Eye (tissue), 1 donor: ENCODE data around the gene NEUROD6.

Experiments
- DNase-seq: peaks from one replicate; pipeline ENCODE4 v3.0.0-alpha.2; 2015

Gene NEUROD6

DNA sequence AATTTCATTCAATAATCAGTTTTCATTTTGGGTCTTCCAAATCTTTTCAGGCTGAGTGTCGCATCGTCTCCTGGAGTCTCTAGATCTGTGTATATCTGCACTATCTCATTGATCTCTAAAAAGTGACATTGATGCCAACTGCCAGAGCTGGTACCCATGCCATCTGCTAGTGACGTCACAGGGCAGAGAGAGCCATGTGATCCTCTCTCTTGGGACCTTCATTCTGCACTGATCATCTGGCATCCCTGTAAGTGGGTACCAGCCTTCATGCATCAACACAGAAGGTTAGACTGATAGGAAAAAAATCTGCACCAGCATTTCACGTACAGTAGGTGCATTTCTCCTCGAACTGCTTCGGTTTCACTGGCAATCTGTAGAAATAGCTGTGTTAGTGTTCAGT lies at the start of gene NEUROD6:
Gene NEUROD6 (minus strand): TSS at position 124 of the 400 bp plus-strand sequence. CDS start 1,458 bp downstream, outside the sequence.
- no peak for DNase-seq

DNA sequence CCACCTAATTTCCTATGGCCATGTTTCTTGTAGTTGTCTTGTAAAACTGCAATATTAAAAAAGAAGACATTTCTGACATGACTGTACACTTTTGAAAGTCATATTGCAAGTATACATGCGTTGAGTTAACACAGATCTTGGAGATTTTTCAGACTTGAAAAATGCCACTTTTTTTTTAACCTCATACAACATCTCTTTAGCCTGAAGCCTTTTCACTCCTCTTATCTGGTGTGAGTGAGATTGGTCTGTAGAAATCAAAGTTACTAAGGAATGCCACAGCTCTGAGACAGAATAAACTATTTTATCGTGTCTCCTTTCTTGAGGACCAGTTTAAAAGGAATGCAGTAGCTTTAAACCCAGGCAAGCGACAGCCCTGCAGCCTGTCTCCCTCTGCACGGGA lies 43.9 kb upstream of the NEUROD6 start:
- no peak for DNase-seq

GRCh38 chr7:31382722-31383121 lies 42.2 kb upstream of the NEUROD6 start:
- DNase-seq = no peak

DNA sequence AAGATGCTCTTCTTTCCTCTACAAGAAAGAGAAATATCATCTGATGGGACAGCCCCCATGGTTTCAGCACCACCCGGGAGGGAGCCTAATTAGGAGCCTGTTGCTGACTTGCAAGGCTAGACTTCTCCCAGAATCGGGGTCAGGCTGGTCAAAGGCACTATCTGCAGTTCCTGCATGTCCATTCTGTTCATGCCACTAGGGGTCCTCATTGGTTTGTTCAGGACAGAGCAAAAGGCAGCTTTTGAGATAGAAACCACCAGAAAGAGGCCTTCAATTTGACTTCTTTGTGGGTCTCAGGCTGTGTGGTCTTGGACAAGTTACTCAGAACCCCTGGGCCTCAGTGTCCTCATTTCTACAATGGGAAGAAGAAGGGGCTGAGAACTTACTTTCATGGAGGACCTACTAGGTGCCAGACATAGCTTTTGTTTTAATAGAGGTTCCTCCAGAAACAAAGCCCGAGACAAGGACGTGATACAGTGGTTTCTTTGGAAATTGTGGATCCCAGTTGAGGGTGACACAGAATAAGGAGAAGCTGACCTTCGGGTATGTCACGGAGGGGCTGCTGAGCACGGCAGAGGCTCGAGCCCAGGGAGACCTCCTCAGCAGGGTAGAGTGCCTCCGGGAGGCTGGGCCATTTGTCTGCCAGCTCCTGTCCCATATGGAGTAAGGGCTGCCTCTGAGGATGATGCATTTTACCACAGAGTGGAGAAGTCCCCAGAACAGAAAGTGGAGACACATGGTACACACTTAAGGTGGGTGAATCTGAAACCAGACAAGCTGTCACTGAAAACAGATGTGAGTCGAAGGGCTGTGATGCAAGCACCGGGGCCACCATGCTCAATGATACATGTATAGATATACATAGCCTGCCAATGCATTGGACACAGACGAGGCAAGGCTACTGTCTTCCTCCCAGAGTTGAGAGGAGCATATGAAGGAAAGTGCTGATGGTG lies 33.1 kb upstream of the NEUROD6 start:
- peak; percentile 82 for DNase-seq

- no peak for DNase-seq
Measured at GRCh38 chr7:31372231-31372959, 31.9 kb upstream of the NEUROD6 start.

DNA sequence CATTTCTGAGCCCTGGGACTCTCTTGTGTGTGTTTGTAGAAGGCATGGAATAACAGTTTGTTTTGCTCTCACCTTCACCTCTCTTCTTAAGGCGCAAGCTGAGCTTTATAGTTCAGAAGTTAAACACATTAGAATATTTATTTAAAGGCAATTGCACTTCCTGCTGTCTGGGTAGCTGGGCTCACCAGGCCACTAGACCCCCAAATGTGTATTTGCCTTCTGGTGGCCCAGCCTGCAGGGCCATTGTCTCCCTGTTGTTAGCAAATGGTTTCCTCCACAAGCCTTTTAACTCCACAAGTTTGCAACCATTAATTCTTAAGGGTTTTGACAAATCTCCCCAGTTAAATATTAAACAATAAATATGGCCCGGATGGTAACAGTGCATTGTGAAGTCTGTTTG lies 31.1 kb upstream of the NEUROD6 start:
- DNase-seq = no peak

- no peak for DNase-seq
Measured at GRCh38 chr7:31370609-31371008, 30.1 kb upstream of the NEUROD6 start.

GRCh38 chr7:31368620-31369019 lies 28.1 kb upstream of the NEUROD6 start:
- DNase-seq = peak; percentile 13

GRCh38 chr7:31363496-31363895 lies 23.0 kb upstream of the NEUROD6 start:
- DNase-seq = no peak

- no peak for DNase-seq
Measured at GRCh38 chr7:31363051-31363450, 22.5 kb upstream of the NEUROD6 start.

GRCh38 chr7:31362401-31362800 lies 21.9 kb upstream of the NEUROD6 start:
- DNase-seq = peak; percentile 37

- peak; percentile 57 for DNase-seq
Measured at GRCh38 chr7:31358467-31358866, 17.9 kb upstream of the NEUROD6 start.

- DNase-seq = no peak
Measured at GRCh38 chr7:31345421-31345820, 4.9 kb upstream of the NEUROD6 start.

DNA sequence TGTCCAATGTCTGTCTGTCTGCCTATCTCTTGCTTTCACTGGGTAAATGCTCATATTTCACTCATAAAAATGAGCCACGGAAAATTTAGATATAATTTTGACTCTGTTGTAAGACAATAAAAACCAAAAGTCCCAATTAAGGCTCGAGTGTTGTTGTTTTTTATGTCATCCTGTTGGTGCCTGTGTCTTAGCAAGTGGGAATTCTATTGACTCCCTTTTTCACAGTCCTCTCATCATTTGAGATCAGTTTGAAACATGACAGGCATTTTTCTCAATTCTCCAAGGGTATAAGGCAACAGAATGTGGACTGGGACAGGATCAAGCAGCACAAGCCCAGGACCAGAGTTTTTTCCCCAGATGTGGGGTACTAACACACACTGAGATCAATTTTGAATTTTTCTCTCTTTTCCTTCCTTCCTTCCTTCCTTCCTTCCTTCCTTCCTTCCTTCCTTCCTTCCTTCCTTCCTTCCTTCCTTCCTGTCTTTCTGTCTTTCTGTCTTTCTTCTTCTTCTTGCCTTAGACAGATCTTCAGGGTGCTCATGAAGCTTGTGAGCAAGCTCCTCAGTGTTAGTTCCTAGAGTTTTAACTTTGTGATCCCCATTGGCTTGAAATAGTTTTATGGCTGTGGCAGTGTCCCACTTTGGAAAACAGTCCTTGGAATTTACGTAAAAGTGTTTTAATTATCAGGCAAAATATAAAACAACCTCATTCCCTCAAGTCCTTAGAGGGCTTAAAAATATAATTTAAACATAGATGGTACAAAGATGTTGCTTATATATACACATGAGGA lies 3.2 kb upstream of the NEUROD6 start:
- no peak for DNase-seq

DNA sequence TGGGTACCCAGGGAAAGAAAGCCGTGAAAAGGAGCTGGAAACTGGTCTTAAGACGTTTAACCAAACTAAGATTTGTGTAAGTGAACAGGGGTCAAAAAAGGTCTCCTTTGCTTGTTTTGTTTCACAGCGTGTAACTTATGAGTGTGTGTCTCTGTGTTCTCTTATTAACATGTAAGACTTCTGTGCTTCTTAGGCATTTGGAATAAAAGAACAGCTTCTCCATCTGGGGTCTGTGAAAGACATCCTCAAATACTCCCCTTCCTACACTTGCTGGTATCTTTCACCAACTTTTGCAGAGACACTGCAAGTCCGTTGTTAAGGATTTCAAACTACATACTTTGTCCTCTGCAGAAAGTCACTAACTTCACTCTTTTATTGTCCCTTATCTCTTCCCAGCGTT lies 615 bp upstream of the NEUROD6 start:
- no peak for DNase-seq

DNA sequence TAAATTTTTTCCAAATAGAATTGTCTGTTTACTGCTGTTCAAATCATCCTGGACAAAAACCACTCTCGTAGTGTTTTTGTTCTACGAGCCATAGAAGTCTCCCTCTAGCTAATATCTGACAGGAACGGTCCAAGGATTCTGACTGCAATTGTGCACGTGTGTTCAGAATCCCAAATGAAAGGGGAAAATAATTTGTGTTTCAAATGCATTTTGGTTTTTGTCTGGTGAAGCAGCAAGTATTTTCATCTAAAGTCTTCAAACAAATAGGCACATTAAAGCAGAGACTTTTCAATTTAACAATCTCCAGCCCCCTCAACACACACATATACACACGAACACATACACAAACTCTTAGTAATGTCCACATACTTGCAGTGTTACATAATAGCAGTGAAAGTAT lies 475 bp downstream of the NEUROD6 start:
- DNase-seq = no peak

DNA sequence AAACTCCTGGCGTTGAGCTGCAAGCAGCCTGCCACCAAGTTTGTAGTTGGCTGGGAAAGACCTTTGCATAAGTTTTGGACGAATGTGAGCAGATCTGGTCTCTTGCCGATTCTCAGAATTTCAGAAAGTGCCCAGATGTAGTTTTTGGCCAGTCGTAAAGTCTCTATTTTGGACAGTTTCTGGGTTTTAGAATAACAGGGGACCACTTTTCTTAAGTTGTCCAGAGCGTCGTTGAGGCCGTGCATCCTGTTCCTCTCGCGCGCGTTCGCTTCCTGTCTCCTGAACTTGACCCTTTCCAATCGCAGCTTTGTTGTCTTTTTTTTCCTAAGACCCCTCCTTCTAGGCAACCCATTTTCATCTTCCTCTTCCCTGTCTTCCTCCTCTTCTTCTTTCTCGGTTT lies 1.8 kb downstream of the NEUROD6 start:
- DNase-seq = no peak

GRCh38 chr7:31337002-31337565 lies 3.4 kb downstream of the NEUROD6 start:
- DNase-seq = peak; percentile 18

DNA sequence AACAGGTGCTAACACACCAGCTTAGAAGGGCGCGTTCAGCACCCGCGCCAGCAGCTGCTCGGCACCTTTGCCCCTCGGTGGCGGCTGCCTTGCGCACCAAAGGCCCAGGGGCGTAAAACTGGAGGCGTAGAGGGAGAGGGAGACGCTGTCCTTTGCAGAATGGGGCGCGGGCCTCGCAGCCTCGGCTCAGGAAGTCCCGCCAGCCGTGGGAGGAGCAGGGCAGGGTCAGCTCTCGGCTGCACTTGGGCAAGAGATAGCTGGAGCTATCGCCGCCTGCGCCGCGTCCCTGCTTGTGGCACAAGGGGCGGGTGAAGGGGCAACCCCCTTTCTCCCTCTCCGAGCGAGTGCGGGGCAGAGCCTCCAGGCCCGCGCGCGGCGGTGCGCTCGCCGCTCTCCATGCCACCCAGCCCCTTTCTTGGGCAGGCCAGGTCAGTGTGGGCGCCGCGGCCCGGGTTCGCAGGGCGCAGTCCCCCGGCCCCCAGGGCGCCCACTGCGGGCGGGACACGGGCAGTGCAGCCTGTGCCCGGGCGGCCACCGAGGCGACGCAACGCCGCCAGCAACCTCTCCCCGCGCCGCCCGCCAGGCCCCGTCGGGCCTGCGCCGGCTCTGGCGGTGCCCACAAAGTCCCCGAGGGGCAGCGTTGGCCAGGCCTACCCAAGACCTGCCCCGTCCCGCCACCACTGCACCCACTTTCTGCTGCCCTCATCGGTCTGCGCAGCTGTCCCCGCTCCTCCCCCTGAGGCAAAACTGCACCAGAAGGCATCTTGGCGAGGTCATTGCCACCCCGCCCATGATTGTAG lies 4.1 kb downstream of the NEUROD6 start:
- peak; percentile 24 for DNase-seq

DNA sequence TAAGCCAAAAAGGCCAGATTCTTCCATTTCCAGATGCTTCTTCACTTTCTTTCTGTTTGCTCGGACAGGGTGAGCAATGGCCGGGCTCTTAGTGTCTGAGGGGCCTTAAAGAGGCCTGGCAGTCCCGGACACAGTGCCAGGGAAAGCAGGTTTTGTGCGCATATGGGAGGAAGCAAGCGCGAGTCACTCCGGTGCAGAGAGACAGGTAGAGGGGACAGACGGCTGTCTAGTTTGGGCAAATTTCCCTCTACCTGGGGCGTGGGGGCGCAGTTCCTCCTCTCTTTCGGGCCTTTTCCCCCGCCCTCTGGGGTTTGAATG lies 4.7 kb downstream of the NEUROD6 start:
- DNase-seq = peak; percentile 15

GRCh38 chr7:31335161-31335856 lies 5.2 kb downstream of the NEUROD6 start:
- DNase-seq = peak; percentile 32
